Measurements from ENCODE around the gene DIRAS1. TPM values are rescaled to one million over a fixed set of nuclear protein-coding genes. Genes with fewer than 3 reads are reported as not detected.
A peak's percentile ranks its signal among the peaks of the same experiment; 100 is the strongest.

Gene DIRAS1
- 10 to 100 TPM in 1 of 2 donors, 1 to 10 TPM in 1; 3.8 to 24.6 TPM for total RNA-seq

GRCh38 chr19:2720777-2721569, at the start of gene DIRAS1:
Gene DIRAS1 (minus strand): TSS chr19:2721372. CDS start chr19:2717806, 3,566 bp downstream.
- intact Hi-C loops (cut with DNase I) = no loop called here
- no peaks in the 10 kb centered on the region for H3K27me3 ChIP-seq (replicated peaks; ENCODE audit: insufficient read depth)
- no peaks in the 10 kb centered on the region for H3K36me3 ChIP-seq
- H3K27ac ChIP-seq = no peak within 1 kb of the TSS
- no peak for DNase-seq (ENCODE audit: low spot score)
- WGBS = 1% methylated on average over 20 of the region's 100 CpGs
- no peak for TF ChIP-seq POLR2AphosphoS5 (IDR thresholded peaks at IDR 0.05)
- no peak for TF ChIP-seq CTCF (IDR thresholded peaks at IDR 0.05)
- TF ChIP-seq POLR2A (IDR thresholded peaks at IDR 0.05) = no peak
- peak within 1 kb of the TSS; percentile 36 to 59 for H3K4me3 ChIP-seq
- no peaks in the 10 kb centered on the region for H3K9me3 ChIP-seq
- peaks cover 7% of the 10 kb centered on the region for H3K4me1 ChIP-seq (replicated peaks)

GRCh38 chr19:2770055-2771013, 49.2 kb upstream of the DIRAS1 start:
- no peak for DNase-seq (ENCODE audit: low spot score)
- TF ChIP-seq CTCF (IDR thresholded peaks at IDR 0.05) = no peak
- TF ChIP-seq POLR2AphosphoS5 (IDR thresholded peaks at IDR 0.05) = peak; percentile 37
- no peak for TF ChIP-seq POLR2A (IDR thresholded peaks at IDR 0.05)
- whole genome bisulfite sequencing = 76% methylated on average over 36 of the region's 40 CpGs
- Histone ChIP-seq H3K9me3 (no peaks in the 10 kb centered on the region), H3K36me3 (no peaks in the 10 kb centered on the region), H3K27me3 (replicated peaks; ENCODE audit: insufficient read depth) (no peaks in the 10 kb centered on the region), H3K27ac (peak overlapping the region; percentile 61 to 63), H3K4me1 (replicated peaks) (no peaks in the 10 kb centered on the region), H3K4me3 (no peak overlapping the region)
- intact Hi-C loops (cut with DNase I) = no loop called here

GRCh38 chr19:2769218-2769617, 48.0 kb upstream of the DIRAS1 start:
- TF ChIP-seq CTCF (IDR thresholded peaks at IDR 0.05) = no peak
- TF ChIP-seq POLR2A (IDR thresholded peaks at IDR 0.05) = no peak
- no peak for TF ChIP-seq POLR2AphosphoS5 (IDR thresholded peaks at IDR 0.05)
- Histone ChIP-seq H3K27ac (no peak overlapping the region), H3K27me3 (replicated peaks; ENCODE audit: insufficient read depth) (no peaks in the 10 kb centered on the region), H3K4me1 (replicated peaks) (no peaks in the 10 kb centered on the region), H3K4me3 (no peak overlapping the region), H3K9me3 (no peaks in the 10 kb centered on the region), H3K36me3 (no peaks in the 10 kb centered on the region)
- WGBS = 92% methylated on average over 7 of the region's 8 CpGs
- DNase-seq (ENCODE audit: low spot score) = no peak
- intact Hi-C loops (cut with DNase I) = no loop called here

GRCh38 chr19:2768365-2769132, 47.4 kb upstream of the DIRAS1 start:
- 87% methylated on average over 28 of the region's 29 CpGs for WGBS
- H3K9me3 ChIP-seq = no peaks in the 10 kb centered on the region
- intact Hi-C loops (cut with DNase I) = no loop called here
- H3K27me3 ChIP-seq (replicated peaks; ENCODE audit: insufficient read depth) = no peaks in the 10 kb centered on the region
- H3K27ac ChIP-seq = no peak overlapping the region
- no peak for DNase-seq (ENCODE audit: low spot score)
- H3K4me1 ChIP-seq (replicated peaks) = no peaks in the 10 kb centered on the region
- H3K4me3 ChIP-seq = no peak overlapping the region
- TF ChIP-seq POLR2A (IDR thresholded peaks at IDR 0.05) = no peak
- no peak for TF ChIP-seq POLR2AphosphoS5 (IDR thresholded peaks at IDR 0.05)
- TF ChIP-seq CTCF (IDR thresholded peaks at IDR 0.05) = no peak
- H3K36me3 ChIP-seq = no peaks in the 10 kb centered on the region

Data from prostate gland (tissue), 2 donors.